ENCODE results near the gene TUBGCP3.

DNA sequence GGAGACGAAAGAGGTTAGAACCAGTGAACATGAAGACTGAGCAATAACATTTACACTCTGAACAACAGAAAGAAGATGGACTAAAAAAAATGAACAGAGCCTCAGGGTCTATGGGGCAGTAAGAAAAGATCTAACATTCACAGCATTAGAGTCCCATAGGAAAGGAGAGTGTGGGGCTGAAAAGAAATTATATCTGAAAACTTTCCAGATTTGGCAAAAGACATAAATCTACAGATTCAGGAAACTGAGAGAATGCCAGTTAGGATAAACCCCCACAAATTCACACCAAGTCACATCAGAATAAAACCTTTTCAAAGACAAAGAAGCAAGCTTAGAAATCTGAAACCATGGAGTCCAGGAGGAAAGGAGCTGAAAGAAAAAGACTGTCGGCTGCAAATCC is 20.3 kb upstream of the TUBGCP3 start:
- TF ChIP-seq, protein P1, sequence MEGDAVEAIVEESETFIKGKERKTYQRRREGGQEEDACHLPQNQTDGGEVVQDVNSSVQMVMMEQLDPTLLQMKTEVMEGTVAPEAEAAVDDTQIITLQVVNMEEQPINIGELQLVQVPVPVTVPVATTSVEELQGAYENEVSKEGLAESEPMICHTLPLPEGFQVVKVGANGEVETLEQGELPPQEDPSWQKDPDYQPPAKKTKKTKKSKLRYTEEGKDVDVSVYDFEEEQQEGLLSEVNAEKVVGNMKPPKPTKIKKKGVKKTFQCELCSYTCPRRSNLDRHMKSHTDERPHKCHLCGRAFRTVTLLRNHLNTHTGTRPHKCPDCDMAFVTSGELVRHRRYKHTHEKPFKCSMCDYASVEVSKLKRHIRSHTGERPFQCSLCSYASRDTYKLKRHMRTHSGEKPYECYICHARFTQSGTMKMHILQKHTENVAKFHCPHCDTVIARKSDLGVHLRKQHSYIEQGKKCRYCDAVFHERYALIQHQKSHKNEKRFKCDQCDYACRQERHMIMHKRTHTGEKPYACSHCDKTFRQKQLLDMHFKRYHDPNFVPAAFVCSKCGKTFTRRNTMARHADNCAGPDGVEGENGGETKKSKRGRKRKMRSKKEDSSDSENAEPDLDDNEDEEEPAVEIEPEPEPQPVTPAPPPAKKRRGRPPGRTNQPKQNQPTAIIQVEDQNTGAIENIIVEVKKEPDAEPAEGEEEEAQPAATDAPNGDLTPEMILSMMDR (IDR thresholded peaks at IDR 0.05), result no peak
- no peak for TF ChIP-seq POLR2AphosphoS5 (IDR thresholded peaks at IDR 0.05)
- no peak for TF ChIP-seq POLR2A (IDR thresholded peaks at IDR 0.05)
